ENCODE results near the gene GPR160. TPM values are rescaled to one million over a fixed set of nuclear protein-coding genes. Genes with fewer than 3 reads are reported as not detected.
A peak's percentile ranks its signal among the peaks of the same experiment; 100 is the strongest.

GPR160 gene
- total and polyA plus RNA-seq, 9 of the 15 experiments (the other 6 are each of a cell fraction or from before 2014, with no cell fraction given): 1.3 to 10.5 (median 8.3) TPM

DNA sequence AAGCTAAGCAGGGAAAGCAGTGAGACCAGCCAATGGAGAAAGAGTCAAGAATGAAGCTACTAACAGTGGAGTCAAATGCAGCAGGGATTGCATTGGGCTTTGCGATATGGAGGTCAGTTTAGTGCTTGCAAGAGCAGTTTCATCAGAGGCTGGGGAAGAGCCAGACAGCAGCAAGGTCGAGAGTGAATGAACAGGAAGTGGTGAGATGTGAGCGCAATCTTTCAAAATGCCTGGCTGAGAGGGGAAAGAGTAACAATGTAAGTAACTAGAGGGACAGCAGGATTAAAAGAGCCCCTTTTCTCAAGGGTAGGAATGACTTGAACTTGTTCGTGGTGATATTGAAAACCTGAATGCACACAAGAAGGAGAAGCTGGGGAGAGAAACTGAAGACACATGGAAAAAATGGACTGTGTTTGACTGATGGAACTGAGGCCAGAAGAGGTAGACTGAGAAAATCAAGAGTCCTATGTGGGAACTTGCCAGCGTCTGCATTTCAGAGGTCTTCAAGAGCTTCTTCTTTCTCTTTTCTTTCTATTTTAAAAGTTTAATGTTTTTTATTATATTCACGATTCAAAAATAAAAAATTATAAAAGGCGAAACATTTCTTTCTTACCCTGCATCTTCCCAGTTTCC lies 30.6 kb upstream of the GPR160 start (continued):
- no peak for TF ChIP-seq CBX3 (IDR thresholded peaks at IDR 0.05; ENCODE audit: borderline replicate concordance in 1 of 2, low read length in 2 of 2)
- TF ChIP-seq CSDE1 (IDR thresholded peaks at IDR 0.05): no peak
- TF ChIP-seq CHD1 (IDR thresholded peaks at IDR 0.05; ENCODE audit: low read length): no peak
- peak; percentile 46; the same call in 1 of the 2 replicates for TF ChIP-seq CEBPB (tag; IDR thresholded peaks at IDR 0.05)
- TF ChIP-seq, protein P1, sequence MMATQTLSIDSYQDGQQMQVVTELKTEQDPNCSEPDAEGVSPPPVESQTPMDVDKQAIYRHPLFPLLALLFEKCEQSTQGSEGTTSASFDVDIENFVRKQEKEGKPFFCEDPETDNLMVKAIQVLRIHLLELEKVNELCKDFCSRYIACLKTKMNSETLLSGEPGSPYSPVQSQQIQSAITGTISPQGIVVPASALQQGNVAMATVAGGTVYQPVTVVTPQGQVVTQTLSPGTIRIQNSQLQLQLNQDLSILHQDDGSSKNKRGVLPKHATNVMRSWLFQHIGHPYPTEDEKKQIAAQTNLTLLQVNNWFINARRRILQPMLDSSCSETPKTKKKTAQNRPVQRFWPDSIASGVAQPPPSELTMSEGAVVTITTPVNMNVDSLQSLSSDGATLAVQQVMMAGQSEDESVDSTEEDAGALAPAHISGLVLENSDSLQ (IDR thresholded peaks at IDR 0.05): 0 out of 2 replicates have a peak, but pooled peaks have one; percentile 6
- TF ChIP-seq NR2C2 (CRISPR knock-in tag; IDR thresholded peaks at IDR 0.05): no peak
- TF ChIP-seq NR2C2 (tag; IDR thresholded peaks at IDR 0.05): peak; percentile 35; the same call in 1 of the 2 replicates
- TF ChIP-seq ZNF707 (CRISPR knock-in tag; conservative IDR thresholded peaks at IDR 0.05): no peak
- peak; percentile 30; the same call in 1 of the 2 replicates for TF ChIP-seq ZNF584 (CRISPR knock-in tag; IDR thresholded peaks at IDR 0.05; ENCODE audit: low read depth)
- peak; percentile 12 for TF ChIP-seq PHF20 (IDR thresholded peaks at IDR 0.05; ENCODE audit: partially characterized antibody)
- TF ChIP-seq, protein P2, sequence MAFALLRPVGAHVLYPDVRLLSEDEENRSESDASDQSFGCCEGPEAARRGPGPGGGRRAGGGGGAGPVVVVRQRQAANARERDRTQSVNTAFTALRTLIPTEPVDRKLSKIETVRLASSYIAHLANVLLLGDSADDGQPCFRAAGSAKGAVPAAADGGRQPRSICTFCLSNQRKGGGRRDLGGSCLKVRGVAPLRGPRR (CRISPR knock-in tag; IDR thresholded peaks at IDR 0.05): no peak
- no peak for TF ChIP-seq CREB3L1 (IDR thresholded peaks at IDR 0.05; ENCODE audit: borderline replicate concordance, low read depth)
- no peak for TF ChIP-seq ZBTB9 (CRISPR knock-in tag; IDR thresholded peaks at IDR 0.05)
- no peak for TF ChIP-seq E2F1 (CRISPR knock-in tag; IDR thresholded peaks at IDR 0.05)
- TF ChIP-seq ESRRA (IDR thresholded peaks at IDR 0.05; ENCODE audit: borderline replicate concordance, low read depth): no peak
- no peak for TF ChIP-seq ELK1 (CRISPR knock-in tag; IDR thresholded peaks at IDR 0.05)
- TF ChIP-seq ZNF239 (CRISPR knock-in tag; IDR thresholded peaks at IDR 0.05): no peak
- TF ChIP-seq RAD51 (IDR thresholded peaks at IDR 0.05; ENCODE audit: borderline replicate concordance, low read depth): no peak
- no peak for TF ChIP-seq ETS2 (tag; IDR thresholded peaks at IDR 0.05; ENCODE audit: borderline replicate concordance, poor library complexity, severe bottlenecking)

Data from K562 (cell line).